Measurements from ENCODE around the gene USP5.

Gene USP5

DNA sequence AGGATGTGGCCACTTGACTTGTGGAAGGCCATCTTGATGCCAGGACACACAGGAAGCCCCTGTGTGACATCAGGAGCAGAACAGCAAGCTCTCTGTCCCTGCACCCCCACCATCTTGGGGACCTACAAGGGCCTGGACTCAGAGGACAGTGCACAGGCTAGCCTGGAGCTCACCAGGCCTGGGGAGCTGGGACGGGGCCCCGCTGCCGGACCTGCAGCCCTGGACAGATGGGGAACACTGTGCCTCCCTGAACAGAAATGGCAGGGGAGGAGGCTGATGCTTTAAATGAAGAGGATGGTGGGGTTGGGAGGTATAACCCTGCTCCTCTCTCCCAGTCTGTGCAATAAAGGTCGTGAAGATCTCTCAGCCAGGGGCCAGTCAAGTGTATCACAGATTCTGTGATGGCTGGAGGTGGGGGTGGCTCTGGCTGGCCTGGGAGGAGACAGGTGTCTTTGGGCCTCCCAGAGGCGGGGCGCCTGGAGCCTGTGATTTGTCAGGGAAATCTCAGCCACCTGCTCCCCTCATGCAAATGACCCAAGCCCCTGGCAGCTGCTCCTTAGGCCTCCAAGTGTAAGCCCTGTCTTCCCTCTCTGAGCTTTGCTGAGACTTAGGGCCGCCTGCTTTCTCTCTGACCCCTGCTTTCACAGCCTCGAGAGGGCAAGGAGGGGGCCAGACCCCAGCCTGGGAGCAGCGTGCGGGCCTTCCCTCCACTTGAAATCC, 12.3 kb upstream of the USP5 start:
- no peak for DNase-seq

DNA sequence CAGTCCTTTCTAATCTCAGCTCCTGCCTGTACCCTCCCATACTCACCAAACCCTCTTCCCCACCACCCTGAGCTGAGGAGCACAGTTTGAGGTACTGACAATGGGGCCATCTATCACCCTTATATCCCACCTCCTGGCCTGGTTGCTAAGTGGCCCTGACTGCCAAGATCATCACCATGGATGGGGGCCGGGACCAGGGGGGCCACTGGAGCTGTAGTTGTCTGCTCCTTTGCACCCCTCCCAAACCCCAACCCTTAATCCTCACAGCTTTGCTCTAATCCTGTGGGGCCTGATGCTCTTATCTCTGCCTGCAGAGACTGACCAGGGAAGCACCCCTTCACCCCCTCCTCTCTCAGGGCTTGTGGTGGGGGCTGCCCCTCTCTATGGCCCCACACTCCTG, 11.6 kb upstream of the USP5 start:
- no peak for DNase-seq

DNA sequence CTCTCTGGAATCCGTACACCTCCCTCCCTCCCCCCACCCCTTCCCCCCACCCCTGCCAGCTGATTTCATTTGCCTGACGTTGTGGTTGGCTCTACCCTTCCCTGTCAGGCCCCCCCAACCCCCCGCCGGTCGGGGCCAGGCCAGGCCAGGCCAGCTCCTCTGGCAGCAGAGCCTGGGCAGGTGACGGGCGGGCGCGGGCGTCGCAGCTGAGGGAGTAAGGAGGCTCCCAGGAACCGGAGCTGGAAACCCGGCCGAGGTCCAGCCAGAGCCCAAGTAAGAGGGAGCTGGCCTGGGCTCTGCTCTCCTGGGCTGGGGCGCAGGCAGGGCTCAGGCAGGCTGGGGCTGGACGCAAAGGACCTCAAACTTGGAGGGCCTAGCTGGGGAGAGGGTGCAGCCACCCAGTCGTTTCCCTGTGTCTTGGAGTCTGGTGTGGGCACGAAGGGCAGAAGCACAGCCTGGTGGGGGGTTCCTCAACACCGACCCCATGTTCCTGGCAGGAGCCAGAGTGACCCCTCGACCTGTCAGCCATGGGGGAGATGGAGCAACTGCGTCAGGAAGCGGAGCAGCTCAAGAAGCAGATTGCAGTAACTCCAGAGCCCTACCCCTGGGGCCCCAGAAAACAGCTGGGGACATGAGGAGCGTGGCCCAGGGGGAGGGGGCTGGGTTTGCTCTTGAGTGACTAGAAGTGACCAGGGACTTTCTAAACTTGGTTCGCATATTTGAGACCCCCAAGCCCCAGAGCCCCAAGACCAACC, 11.0 kb upstream of the USP5 start, which contains the start of gene GNB3:
Gene GNB3, plus strand, starts transcription at position 165 of the 755 bp plus-strand sequence. Its CDS starts 363 bp downstream, at position 528.
- DNase-seq = no peak

DNA sequence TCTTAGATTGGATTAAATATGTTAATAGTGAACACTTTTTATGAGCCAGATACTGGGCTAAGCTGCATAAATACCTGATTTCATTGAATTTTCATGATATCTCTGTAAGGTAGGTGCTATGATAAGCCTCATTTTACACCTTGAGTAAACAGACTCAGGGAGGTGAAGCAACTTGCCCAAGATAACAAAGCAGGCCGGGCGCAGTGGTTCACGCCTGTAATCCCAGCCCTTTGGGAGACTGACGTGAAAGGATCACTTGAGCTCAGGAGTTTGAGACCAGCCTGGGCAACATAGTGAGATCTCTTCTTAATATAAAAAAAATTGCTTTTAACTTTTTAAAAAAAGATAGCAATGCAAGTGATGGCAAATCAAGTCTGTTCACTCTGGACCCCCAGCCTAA, 9.9 kb upstream of the USP5 start:
- DNase-seq = no peak

DNA sequence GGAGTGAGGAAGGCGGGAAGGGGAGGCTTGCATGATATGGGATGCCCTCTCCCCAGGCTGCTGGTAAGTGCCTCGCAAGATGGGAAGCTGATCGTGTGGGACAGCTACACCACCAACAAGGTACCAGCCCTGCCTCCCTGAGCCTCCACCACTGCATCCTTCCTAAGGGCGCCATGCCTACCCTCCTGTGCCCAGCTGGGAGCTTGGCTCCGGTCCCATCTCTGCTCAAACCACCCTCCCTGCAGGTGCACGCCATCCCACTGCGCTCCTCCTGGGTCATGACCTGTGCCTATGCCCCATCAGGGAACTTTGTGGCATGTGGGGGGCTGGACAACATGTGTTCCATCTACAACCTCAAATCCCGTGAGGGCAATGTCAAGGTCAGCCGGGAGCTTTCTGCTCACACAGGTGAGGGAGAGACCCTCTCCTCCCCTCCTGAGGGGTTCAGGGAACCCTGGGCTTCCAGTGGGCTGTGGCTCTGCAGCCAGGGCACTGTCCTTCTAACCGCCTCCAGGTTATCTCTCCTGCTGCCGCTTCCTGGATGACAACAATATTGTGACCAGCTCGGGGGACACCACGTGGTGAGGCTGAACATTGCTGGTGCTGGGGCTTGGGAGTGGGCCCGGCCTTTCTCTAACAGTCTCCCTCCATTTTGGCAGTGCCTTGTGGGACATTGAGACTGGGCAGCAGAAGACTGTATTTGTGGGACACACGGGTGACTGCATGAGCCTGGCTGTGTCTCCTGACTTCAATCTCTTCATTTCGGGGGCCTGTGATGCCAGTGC, 8.6 kb upstream of the USP5 start:
- DNase-seq = no peak

DNA sequence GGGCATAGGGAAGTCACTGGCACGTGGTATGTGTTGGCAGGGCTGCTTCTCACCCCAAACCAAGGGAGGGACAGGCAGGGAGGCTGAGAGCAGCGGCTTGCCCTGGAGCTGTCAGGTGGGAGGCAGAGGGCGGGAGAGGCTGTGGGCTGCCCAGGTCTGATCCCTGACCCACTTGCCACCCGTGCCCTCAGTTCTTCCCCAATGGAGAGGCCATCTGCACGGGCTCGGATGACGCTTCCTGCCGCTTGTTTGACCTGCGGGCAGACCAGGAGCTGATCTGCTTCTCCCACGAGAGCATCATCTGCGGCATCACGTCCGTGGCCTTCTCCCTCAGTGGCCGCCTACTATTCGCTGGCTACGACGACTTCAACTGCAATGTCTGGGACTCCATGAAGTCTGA, 6.6 kb upstream of the USP5 start:
- DNase-seq = no peak

DNA sequence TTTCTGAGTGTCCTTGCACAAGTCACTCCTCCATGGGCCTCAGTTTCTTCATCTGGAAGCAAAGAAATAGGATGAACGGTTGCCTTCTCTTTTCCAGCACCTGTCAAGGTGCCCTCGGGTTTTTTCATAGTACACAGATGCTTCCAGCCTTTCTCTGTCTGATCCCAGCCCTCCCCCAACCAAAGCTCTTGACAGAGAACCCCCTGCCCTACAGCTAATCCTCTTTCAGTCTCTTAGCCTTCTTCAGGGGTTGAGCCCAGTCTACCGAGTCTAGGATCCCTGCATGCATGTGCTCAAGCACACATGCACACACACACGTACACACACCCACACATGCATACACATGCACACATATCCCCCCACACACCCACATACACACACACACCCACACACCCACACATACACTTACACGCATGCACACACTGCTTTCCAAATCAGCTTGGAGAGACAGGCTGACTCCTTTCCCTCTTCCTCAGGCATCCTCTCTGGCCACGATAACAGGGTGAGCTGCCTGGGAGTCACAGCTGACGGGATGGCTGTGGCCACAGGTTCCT, 5.6 kb upstream of the USP5 start:
- no peak for DNase-seq

DNA sequence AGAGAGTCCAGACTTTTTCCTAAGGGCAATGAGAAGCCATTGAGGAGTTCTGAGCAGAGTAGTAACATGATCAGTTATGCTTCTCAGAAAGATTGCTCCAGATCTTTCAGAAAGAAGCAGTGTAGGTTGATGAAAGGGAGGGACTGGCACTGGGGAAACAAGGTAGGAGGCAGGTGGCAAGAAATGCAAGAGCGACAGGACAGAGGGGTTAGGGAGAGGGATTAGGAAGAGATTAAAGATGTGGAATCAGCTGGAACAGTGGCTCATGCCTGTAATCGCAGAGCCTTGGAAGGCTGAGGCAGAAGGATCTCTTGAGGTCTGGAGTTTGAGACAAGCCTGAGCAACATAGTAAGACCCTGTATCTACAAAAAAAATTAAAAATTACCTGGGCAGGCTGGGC, 4.3 kb upstream of the USP5 start:
- no peak for DNase-seq

DNA sequence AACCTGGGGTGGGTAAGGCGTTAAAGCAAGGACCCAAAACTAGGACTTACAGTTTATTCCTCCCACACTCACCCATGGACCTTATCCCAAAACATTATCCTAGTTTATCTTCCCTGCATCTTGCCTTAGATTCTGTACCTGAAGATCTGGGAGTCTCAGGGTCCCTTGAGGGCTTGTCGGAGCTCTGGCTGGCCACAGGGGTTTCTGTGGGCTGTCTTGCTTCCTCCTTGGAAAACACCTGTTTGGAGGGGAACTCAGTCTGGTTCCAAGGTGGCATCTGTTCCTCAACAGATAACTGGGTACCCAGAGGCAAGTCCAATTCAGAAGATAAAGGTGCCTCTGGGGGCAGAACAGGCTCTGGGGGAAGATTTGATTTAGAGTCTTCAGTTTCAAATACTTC, 2.5 kb upstream of the USP5 start:
- DNase-seq = no peak

DNA sequence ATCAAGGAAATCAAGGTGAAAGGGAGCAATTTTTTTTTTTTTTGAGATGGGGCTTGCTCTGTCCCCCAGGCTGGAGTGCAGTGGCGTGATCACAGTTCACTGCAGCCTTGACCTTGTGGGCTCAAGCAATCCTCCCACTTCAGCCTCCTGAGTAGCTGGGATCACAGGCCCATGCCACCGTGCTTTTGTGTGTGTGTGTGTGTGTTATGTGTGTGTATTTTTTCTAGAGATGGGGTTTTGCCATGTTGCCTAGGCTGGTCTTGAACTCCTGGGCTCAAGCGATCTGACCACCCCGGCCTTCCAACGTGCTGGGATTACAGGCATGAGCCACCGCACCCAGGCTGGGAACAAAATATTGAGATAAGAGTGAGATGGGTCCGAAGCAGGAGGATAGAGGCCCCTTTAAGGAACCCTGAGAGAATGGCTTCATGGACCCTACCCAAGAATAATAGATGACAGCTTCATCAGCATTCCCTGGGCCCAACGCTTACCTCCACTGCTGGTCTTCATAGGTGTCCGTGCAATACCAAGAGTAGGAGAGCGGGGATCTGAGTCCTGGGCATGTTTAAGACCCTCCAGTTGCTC, 1.9 kb upstream of the USP5 start:
- no peak for DNase-seq

DNA sequence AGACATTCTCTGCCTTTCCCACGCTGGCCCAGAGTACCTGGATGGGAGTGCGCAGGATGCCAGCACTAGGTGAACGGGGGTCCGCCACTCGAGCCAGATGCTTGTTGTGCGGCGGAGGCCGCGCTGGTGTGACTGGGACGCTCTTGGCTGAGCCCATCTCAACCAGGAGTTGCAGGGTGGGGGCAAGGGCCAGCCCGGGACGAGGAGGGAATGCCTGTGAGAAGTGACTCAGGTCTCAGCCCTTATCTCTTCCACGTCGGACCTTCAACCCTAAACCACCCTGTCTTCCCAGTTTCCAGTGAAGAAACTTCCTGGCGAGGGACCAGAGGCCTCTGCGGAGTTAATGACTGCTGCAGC, 1.2 kb upstream of the USP5 start:
- no peak for DNase-seq

DNA sequence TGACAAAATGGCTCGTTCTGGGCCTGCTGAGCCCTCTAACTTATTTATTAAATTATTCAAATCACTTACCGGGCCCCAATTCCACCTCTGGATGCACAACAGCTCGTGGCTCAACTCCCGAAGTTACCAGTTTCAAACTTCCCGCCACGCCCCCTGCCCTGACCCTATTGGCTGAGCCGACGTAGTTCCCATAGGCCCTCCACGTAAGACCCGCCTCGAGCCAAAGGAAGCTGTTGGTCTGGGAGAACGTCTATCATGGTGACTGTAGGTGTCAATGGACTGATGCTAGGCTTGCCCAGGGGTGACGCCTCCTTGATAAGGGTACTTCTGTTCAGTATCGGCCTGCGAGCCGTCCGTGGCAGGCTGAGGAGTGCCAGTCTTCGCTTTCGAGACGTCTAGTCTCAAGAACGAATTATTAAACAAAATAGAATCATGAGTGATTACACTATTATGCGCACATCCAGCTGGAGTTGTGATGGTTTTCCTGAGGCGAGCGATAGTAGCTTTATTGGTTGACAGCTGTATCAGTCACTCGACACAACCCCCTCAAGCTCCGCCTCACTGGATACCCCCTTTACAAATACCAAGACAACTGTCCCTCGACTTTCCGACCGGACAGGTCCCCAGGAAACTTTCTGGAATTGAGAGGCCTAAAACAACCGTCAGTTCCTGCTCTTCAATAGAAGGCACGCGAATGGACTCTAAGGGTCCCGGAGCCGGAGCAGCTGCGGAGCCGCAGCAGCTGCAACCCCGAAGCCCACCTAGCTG, 613 bp upstream of the USP5 start, which contains the start of gene CDCA3:
Gene CDCA3, minus strand, starts transcription at position 134 of the 768 bp plus-strand sequence. CDS start 334 bp downstream, outside the sequence.
- DNase-seq = peak in 55 of 56 donors; percentile 48 to 98 (median 89)

DNA sequence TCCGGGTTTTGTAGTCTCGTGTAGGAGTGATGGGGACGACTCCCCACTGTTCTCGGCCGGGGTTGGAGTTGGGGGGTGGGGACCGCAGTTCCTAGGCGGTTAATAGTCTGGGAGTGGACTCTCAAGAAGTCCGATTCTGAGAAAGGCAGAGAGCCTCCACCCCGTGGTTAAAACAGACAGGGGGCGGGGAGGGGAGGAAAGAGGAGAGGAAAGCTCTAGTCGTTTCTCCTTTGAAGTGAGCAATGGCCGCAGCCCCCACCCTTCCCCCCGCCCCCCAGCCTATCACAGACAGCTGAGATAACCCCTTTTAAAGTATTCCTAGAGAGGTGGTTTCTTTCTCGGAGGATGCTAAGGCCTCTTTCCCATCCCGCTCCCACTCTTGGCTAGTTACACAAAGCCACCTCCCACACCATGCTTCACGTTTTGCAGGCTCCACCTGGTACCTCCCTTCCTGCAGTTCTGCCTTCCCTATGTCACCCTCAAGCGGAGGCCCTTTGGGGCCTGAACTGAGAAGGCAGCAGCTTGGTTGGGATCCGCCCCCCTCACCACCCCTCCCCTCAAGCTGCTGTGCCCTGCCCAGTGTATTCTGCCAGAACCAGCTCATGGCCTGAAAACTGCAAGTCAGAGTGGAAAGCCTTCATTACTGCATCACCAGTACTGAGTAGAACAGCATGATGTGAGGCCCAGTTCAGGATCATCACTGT, 853 bp downstream of the USP5 start:
- peak in 36 of 56 donors; percentile 21 to 76 (median 52) for DNase-seq

DNA sequence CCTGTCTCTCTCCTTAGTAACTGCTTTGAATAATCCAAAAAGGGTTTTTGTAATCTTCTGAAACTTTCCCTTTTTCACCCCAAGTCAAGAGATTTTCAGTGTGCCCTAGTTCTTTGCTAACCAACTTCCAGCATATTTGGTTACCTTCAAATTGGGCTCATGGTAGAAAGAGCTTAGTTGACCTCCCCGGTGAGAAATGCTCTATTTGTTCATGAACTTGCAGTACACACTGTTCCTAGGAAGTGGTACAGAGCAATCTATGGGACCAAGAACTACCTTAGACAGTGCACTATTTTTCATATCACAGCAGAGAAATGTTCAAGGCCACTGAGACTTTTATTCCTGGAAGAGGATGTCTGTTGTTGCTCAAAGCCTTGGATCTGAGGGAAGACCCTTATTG, 1.7 kb downstream of the USP5 start:
- DNase-seq = no peak

DNA sequence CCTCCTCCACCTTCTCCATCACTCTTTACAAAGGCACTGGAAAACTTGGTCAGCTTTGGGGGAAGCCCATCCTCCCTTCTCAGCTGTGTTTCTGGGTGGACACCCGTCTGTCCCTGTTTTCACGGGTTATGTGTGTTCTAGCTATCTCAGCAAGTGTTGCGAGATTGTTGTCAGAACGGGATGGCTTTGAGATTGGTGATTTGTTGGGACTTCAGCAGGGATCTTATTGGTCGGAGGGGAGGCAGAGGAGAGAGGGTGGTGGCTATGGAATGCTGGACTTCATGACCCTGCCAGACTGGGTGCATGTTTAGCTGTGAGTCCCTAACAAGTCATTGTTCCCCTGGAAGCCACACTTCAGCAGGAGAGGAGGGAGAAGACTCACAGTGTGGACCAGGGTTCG, 2.1 kb downstream of the USP5 start:
- DNase-seq = no peak

DNA sequence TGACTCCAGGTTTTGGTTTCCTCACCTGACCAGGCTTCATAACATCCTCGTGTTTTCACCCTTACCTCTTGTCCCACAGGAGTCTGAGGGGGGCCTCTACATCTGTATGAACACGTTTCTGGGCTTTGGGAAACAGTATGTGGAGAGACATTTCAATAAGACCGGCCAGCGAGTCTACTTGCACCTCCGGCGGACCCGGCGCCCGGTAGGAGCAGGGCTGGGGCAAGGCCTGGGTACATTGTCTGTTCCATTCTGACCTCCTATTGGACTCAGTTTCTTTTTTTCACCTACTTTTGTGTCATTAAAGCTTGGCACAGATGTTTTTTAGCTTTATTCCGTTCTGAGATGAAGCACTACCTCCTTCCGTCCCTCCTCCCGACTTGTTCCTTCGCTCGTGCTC, 3.4 kb downstream of the USP5 start:
- DNase-seq = no peak

DNA sequence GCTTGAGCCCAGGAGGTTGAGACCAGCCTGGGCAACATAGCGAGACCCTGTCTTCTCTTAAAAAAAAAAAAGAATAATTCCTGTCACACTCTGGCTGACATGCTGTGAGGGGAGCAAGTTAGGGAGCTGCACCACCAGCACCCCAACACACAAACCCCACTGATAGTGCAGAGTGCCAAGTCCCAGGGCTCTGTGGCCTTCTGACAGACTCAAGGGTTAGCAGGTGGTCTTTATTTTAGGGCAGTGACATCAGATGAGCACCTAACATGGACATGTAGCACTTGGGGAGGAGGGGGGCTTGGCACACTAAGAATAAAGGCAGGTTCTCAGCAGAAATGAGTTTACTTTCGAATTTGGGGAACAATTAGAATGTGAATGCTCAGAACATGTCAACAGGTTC, 6.8 kb downstream of the USP5 start:
- no peak for DNase-seq

DNA sequence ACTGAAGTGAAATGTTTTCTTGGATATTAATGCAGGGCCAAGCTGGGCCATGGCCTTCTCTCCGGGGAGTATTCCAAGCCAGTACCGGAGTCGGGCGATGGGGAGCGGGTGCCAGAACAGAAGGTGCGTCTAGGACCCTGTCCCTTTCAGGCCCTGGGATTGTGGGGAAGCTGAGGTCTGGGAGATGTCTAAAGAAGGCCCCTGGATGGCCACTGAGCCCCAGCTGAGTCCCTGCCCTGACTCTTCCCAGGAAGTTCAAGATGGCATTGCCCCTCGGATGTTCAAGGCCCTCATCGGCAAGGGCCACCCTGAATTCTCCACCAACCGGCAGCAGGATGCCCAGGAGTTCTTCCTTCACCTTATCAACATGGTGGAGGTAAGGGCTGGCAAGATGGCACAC, 8.2 kb downstream of the USP5 start:
- DNase-seq = no peak

DNA sequence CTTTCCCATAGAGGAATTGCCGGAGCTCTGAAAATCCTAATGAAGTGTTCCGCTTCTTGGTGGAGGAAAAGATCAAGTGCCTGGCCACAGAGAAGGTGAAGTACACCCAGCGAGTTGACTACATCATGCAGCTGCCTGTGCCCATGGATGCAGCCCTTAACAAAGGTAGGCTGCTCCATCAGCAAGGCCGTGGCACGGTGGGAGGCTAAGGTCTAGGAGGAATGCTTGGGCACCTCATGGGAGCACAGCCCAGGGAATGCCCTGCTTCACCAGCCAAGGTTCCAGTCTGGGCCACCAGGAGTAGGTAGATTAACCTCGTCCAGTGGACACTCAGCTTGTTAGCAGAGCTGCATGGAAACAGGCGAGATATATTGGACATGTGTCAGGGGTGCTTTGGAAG, 9.0 kb downstream of the USP5 start:
- DNase-seq = no peak

DNA sequence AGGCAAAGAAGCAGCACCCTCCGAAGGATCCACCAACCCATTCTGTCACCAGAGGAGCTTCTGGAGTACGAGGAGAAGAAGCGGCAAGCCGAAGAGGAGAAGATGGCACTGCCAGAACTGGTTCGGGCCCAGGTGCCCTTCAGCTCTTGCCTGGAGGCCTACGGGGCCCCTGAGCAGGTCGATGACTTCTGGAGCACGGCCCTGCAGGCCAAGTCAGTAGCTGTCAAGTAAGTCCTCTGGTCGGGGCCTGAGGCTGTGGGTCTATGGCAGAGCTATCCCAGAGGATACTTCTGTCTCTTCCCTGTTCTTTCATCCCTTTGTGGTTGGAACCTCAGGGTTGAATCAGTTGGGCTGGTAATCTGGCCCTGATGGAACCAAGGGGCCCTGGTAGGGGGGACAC, 9.4 kb downstream of the USP5 start:
- no peak for DNase-seq

All from amygdala (tissue), 56 donors.